GM18526 (cell line): ENCODE results near the gene GALR1.

Experiments used
- POLR2A ChIP-seq: IDR thresholded peaks from 3 replicates; pipeline ENCODE4 v1.6.1; 2011; ENCODE audit not compliant: insufficient read length; ENCODE audit errors: extremely low read depth

Gene GALR1

DNA sequence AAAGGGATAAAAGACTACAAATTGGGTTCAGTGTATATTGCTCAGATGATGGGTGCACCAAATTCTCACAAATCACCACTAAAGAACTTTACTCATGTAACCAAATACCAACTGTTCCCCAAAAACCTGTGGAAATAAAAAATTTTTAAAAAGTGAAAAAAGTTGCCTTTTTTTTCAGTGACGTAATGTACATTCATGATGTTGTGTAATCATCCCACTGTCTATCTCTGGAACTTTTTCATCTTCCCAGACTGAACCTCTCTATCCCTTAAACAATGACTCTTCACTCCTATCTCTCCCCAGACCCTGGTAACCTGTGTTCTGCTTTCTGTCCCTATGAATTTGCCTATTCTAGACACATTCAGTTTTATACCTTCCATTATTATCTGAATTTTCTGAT, 19.0 kb upstream of the GALR1 start:
- no peak for TF ChIP-seq POLR2A

DNA sequence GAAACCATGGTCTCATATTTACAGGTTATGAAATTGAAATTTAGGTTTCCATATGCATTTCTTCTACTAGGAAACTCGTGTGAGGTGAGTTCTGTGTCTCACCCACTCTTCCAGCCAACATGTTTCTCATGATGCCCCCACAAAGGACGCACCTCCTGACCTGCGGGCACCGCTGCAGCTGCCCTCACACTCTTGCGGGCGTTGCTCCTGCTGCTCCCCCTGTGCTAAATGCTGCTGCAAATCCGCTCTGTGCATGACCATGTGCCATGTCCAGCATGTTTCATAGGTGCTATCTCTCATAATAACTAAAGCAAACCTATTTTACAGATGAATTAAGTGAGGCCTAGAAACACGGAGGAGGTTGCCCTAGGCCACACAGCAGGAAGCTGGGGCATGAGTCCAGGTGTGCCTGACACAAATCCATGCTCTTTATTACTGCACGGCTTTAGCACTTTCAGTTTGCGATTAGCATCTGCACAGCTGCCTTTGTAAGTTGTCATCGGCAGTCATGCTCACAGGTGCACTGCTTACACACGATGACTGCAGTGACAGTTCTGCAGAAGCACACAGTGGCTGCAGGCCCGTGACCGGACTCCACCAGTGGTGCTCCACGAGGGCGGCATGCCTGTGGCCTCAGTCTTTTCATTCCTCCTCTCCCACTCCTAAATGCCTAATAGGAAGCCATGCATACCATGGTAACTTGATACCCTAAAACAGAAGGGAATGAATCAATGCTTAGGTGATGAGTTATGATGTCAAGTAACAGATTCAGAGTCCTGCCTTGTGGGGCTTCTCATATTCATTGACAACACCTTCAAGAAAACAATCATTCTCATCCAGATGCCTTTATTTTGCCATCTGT, 14.9 kb upstream of the GALR1 start:
- no peak for TF ChIP-seq POLR2A

DNA sequence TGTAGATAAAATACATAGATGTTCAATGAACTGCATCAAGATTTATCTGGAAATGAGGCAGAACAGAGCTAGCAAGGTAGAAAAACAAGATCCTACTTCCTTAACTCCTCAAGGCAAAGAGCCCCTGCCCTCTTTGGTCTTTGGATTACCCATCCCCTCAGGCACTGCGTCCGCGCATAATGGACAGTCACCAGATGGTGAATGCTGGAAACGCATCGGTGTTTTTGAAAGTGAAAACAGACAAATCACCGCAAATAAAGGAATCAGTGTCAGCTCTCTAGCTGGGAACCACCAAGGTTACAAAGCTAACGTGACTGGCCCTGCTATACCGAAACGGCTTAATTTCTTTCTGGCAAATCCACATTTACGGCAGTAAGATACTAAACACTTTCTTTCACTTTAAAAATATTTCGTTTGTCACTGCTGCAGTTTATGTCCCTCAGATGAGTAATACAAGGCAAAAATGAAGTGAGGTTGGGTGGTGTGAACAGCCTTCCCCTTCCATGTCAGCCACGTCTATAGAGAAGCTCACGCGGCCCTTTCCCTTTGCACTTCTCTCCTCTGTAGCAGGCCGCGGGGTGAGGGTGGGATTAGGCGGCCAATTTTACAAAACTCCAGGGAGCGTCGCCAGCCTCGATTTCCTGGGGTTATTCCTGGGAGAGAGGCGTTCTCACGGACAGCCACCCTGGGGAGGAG, 627 bp upstream of the GALR1 start:
- no peak for TF ChIP-seq POLR2A

DNA sequence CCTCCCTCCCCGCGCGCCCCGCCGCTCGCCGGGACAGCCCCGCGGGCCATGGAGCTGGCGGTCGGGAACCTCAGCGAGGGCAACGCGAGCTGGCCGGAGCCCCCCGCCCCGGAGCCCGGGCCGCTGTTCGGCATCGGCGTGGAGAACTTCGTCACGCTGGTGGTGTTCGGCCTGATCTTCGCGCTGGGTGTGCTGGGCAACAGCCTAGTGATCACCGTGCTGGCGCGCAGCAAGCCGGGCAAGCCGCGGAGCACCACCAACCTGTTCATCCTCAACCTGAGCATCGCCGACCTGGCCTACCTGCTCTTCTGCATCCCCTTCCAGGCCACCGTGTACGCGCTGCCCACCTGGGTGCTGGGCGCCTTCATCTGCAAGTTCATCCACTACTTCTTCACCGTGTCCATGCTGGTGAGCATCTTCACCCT, 865 bp downstream of the GALR1 start:
- TF ChIP-seq POLR2A, result no peak

- TF ChIP-seq POLR2A, result no peak
These were observed 1.5 kb downstream of the GALR1 start for GRCh38 chr18:77250926-77251729.

GRCh38 chr18:77251730-77252050, 2.0 kb downstream of the GALR1 start:
- TF ChIP-seq POLR2A, result no peak

- no peak for TF ChIP-seq POLR2A
These were observed 5.2 kb downstream of the GALR1 start for GRCh38 chr18:77254711-77255405.

DNA sequence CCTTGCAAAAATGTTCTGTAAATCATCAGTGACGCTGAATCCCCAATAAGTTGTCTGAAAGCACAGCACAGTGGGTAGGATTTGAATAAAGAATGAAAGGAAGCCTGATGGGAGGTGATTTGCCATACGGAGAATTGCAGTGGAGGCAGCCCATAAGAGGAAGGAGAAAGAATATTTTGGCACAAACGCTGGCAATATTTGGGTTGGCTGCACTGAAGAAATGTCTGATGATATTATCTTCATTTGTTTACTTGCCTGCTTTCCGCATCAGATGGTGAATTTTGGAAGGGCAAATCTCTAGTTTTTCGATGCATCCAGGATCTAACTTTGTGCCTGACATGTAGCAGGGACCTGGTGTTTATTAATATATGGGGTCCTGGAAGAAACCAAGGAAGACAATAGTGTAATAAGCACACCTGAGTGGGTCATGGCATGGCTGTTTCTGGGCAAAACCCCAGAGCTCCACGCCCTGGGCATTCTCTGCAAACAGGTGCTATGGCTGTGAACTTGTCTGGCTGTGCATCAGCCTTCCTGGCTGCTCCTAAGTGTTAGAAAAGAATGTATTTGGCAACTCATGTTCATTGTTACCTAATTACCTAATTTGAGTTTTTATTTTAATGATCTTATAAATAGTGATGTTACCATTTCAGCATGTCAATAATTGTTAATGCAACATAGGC, 5.9 kb downstream of the GALR1 start:
- no peak for TF ChIP-seq POLR2A

DNA sequence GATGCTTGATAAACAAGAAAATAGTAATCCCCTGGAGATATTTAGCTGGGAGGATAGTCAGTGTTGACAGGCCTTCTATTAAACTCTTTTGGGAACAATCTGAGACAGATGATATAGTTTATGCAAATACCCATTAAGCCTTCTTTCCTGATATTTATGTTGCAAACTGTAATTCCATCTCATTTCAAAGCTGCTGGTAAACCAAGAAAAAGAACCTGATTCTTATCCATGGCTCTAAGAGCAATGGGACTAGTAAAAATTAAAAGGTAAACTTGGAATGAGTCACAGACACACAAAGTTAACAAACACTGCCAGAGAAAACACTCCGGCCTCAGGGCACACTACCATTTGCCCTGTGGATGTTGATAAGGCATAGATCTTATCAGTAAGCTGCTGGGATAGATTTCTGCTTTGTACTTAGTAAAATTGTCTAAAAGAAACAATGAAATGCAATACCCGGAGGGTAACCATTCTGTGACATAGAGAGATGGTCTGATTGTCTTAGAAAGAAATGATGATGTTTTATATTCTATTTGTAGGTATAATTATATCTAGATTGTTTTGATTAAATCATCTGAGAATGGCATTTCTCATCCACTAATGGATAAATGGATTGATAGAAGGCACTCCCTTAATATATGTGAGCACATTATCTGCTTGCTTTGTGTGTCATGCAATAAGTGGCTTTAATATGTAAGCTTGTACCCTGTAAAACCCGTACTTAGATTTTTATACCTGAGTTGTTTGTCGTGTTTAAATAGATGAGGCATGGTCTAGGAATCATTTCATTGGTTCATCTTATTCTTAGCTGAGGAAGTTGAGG, 13.2 kb downstream of the GALR1 start:
- TF ChIP-seq POLR2A, result no peak

- TF ChIP-seq POLR2A, result no peak
These were observed 13.8 kb downstream of the GALR1 start for GRCh38 chr18:77263466-77263763.

GRCh38 chr18:77267969-77268368, 18.3 kb downstream of the GALR1 start:
- TF ChIP-seq POLR2A, result no peak

GRCh38 chr18:77268456-77268855, 18.8 kb downstream of the GALR1 start:
- TF ChIP-seq POLR2A, result no peak

DNA sequence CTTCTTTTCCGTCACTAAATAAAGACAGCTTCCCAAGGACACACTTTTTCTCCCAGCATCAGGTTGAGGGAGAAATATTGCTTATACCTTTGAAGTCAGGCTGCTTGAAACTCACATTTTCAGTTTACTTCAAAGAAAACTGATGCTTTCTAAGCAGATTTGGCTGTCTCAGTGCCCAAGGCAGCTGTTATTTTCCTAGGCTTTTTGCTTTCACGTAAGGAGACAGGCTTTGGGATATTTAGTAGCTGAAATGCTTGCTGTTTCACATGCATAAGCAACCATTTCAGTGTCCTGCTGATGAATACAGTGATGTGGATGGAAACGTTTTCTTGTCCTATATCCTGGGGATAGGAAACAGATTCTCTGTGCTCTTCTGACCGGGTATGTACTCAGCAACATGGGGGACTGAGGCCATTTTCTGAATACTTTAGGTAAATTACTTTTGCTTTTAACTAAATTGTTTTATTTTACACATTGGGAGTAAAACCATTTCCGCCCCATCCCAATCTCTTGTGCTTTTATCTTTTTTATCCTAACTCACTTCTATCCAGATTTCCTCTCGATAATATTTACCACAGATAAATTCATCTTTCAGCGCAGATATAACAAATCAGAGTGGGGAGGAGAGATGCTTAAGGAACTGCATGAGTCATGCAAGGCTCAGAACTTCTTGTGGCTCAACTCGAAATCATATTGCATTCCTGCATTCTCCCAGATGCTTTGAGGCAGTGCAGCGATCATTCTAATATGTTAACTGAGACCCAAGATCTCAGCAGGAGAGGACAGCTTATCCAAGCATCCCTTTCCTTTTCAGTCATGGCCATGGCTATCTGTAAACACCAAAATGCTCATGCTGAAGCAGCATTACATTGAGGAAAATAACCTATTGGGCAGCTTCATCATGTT, 22.2 kb downstream of the GALR1 start:
- TF ChIP-seq POLR2A, result no peak
